ENCODE data around the gene NCOR2.
A peak's percentile ranks its signal among the peaks of the same experiment; 100 is the strongest.

The NCOR2 gene

DNA sequence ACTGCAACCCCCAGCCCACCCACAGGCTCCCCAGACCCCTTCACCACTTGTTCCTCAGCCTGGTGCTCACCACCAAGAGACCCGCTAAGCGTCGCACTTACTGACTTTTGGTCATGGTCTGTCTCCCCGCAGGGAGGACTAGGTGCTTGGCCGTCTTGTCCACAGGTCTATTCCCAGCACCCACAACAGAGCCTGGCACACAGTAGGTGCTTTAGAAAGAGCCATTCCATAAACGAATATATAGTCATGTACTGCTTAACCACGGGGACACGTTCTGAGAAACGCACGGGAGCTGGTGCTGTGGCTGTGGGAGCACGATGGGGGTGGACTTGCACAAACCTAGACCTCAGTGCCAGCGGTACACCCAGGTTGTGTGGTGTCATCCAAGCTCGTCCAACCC is 34.0 kb downstream of the NCOR2 start:
- intact Hi-C loops (cut with DNase I), result no loop called here
- DNase-seq, result no peak

DNA sequence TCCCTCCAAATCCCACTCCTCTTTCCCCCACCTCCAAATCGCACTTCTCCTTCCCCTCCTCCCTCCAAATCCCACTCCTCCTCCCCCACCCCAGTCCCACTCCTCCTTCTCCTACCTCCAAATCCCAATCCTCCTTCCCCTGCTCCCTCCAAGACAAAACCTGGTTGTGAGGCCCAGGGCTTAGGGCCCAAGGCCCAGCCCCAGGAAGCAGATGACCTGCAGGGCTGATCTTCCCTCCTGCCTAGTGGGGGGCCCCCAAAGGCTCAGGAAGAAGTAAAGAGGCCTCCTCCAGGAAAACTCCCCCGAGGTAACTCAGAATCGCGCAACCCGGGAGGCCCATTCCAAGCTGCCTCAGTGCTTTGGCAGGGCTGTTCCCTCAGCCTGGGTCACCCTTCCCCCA is 34.4 kb downstream of the NCOR2 start:
- intact Hi-C loops (cut with DNase I), result no loop called here
- DNase-seq, result no peak

- peak in 2 of 10 donors; percentile 77 to 86 for DNase-seq
- intact Hi-C loops (cut with DNase I), result no loop called here
These were observed 35.1 kb downstream of the NCOR2 start for GRCh38 chr12:124532331-124532750.

DNA sequence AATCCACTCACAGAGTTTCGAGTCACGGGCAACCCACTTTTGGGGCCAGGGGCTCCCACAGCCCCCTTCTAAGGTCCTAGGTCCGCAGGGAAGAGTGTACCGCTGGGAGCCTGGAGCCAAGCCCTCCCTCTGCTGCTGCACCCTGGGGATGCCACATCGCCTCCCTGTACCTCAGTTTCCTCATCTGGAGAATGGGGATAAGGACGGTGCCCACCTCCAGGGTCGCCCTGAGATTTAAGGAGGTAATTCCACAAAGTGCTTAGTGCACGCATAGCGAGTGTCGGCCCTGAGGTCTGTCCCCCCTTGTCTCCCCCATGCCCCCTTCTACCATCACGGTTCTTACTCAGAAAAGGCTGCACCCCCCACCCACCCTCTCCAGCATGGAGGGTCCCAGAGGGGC is 35.5 kb downstream of the NCOR2 start:
- intact Hi-C loops (cut with DNase I), result no loop called here
- DNase-seq, result peak in 1 of 10 donors; percentile 15

- intact Hi-C loops (cut with DNase I), result no loop called here
- peak in 1 of 10 donors; percentile 50 for DNase-seq
These were observed 36.1 kb downstream of the NCOR2 start for GRCh38 chr12:124531281-124531745.

DNA sequence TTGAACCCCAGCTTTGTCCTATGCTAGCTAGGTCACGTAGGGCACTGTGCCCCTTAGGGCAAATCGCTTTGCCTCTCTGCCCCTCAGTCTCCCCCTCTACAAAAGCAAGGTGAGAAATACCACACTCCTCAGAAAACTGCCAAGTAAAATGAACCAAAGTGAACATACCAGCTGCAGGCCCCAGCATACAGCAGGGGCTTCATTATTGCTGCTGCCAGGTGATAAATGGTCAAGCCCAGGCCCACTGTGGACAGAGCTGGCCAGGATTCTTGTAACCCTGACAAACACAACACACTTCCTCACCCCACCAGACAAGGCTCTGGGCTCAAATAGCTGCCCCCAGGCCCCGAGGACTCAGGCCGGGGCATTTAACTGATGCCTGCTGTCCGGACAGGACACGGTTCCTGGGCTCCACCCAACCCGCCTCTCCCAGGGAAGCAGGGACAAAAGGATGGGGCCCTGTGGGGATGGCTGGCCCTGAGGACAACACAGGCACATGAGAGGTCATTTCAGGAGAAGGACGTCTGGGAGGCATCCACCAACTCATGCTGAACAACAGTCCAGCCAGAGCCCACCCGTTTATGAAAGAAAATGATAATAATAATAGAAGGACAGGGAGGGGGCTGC is 36.7 kb downstream of the NCOR2 start:
- DNase-seq, result peak in 1 of 10 donors; percentile 37
- intact Hi-C loops (cut with DNase I), result no loop called here

DNA sequence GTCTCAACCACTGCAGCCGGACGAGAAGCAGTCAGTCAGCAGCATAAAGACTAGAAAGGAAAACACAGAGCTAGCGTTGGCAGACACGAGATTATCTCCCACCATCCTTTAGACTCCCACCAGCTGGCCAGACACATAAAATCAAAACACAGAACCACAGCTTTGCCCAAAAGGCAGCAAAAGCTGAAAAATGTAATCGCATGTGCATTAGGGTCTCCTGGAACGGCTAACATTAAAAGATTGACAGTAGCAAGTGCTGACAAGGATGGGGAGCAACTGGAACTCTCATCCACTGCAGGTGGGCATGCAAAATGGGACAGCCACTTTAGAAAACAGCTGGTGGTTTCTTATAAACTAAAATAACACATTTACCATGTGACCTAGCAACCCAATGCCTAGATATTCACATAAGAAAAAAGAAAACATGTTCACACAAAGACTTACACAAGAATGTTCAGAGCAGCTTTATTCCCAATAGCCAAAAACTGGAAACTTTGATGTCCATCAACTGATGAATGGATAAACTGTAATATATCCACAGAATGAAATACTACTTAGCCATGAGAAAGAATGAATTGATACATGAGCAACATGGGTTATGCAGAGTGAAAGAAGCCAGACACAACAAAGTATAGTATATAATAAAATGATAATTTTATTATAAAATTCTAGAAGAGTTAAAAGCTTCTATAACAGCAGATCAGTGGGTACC is 37.7 kb downstream of the NCOR2 start:
- intact Hi-C loops (cut with DNase I), result no loop called here
- no peak for DNase-seq

GRCh38 chr12:124527861-124528561 is 39.4 kb downstream of the NCOR2 start:
- DNase-seq, result peak in 1 of 10 donors; percentile 37
- intact Hi-C loops (cut with DNase I), result no loop called here

GRCh38 chr12:124525927-124526692 is 41.3 kb downstream of the NCOR2 start:
- peak in 2 of 10 donors; percentile 24 to 75 for DNase-seq
- intact Hi-C loops (cut with DNase I), result no loop called here

DNA sequence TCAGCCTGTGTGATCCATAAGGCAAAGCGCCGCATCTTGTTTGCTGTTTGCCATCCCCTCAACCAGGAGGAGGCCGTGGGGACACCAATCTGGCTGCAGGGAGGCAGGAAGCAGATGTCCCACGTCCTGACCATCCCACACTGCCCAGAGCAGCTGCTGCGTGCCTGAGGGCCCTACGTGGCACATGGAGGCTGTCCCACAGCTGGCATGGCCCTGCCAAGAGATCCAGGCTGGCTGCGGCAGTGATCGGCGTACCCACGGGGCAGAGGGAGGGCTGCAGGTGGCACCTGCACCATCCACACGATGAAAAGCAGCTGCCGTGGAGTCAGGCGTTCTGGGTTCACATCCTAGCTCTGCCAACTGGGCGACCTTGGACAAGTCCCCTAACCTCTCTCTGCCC is 42.0 kb downstream of the NCOR2 start:
- DNase-seq, result peak in 5 of 10 donors; percentile 34 to 96 (median 62)

GRCh38 chr12:124524231-124524925 is 43.0 kb downstream of the NCOR2 start:
- intact Hi-C loops (cut with DNase I), result no loop called here
- peak in 2 of 10 donors; percentile 21 to 73 for DNase-seq

More for the DNA sequence above, 42.0 kb downstream of the NCOR2 start:
- intact Hi-C loops (cut with DNase I), result no loop called here

DNA sequence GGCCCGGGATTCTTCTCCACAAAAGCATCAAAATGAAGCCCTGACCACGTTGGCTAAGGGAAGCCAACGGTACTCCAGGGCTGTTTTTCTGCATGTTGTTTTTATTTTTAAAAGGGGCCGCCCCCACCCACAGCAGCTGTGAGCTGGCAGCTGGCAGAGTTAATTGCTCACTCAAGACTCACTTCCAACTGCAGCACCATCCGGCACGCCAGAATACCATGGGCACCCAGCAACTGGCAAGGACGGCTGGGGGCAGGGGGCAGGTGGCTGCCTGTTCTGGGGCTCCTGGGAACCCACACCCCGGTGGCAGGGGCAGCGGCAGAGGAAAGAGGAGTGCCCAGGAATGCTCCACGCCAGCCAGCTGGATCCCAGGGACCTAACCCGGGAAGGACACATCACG is 44.3 kb downstream of the NCOR2 start:
- intact Hi-C loops (cut with DNase I), result no loop called here
- DNase-seq, result peak in 7 of 10 donors; percentile 40 to 94 (median 64)

DNA sequence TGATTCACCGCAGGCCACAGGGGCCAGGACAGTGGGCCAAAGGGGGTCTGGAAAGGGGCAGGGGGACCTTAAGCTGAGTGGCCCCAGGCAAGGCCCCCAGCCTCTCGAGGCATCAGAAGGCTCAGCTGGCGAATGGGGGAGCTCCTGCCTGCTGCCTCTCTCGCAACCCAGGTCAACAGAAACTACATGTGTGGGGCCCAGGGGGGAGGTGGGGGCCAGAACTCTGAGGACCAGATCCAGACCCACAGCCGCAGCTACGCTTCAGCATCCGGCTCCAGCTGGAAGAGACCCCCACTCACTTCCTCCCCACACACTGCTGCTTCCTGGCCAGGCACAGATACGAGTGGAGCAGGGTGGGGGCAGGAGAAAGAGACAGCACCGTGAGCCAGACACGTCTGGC is 46.5 kb downstream of the NCOR2 start:
- intact Hi-C loops (cut with DNase I), result no loop called here
- peak in 2 of 10 donors; percentile 62 to 63 for DNase-seq

DNA sequence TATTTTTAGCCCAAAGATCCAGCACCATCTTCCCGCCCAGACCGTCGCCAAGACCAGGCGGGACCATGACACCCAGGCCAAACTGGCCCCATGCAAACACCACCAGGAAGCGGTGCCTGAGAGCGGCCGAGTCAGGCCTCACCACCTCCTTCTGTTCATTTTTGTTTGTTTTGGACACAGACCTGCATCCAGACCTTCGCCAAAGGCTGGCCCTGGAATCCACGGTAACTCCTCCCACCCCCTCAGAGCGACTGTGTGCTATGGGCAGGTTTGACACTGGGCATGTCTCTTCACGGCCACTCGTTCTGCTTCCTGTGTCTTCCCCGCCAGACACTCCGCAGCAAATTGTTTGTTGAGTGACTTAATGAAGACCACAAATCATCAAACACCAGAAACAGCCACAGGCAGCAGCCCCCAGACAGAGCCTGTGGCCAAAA is 47.1 kb downstream of the NCOR2 start:
- intact Hi-C loops (cut with DNase I), result no loop called here
- DNase-seq, result peak in 2 of 10 donors; percentile 57 to 74

DNA sequence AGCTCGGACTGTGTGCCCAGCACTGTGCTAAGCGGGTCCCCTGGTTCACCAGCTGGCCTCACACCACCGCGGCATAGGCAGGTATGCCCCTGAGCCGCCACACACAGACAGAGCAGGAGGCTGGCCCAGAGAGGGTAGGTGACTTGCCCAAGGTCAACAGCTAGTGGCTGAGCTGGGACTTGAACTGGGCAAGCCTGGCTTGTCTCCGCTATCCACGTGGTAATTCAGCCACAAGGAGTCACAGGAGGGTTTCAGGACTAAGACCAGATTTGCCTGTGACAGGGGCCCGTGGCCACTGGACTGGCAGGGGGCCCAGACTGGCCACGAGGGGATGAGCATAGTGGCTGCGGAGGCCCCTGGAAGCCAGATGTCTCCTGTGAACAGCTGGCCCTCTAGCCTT is 47.7 kb downstream of the NCOR2 start:
- intact Hi-C loops (cut with DNase I), result loop anchor here (2.0 to 5.0 kb wide), 4 partner anchors 42 to 238 kb away; partner anchors contain the start of gene NCOR2
- DNase-seq, result peak in 2 of 10 donors; percentile 68 to 79

DNA sequence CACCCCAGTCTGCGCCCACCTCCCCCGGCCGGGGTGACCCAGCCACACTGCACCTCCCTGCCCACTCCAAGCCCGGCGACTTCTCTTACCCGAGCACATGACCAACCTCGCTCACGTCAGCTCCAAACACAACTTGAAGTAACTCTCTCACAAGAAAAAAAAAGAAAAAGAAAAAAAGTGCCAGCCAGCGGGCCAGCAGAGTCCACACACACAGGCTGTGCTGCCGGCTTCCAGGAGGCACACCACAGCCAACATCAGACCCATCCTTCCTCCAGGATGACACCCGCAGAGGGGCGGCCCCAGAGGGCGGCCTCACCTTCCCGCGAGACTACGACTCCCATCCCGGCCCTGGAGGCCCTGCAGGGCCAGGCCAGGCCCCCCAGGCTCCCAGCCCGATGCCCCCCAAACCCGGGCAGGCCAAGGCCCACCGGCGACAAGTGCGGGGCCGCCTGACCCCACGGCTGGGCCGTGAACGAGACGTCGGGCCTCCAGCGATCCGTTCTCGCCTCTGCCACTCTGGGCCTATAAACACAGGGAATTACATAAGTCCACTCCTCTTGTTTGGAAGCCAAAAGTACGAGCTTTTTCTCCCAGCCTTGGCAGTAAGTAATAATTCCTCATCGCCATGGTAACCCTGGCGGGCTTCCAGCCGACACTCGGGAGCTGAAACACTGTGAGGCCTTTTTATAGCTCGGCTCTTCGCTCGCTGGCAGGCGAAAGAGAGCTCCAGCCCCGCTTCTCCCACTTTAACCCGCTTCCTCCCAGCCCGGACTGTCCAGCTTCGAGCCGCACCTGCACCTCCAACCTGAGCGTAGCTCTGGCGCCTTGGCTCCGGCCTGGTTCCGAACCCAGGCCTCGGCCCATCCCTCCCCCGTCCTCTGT is 49.1 kb downstream of the NCOR2 start:
- intact Hi-C loops (cut with DNase I), result loop anchor here (2.0 to 5.0 kb wide), 4 partner anchors 41 to 239 kb away; partner anchors contain the start of gene NCOR2
- DNase-seq, result peak; percentile 95 to 99 (median 96)
